Uterus (tissue), 2 donors: ENCODE data around the gene HPCA.

ENCODE experiments used
- POLR2A ChIP-seq, 2 donors: fragments of 450-650 bp; IDR thresholded peaks; one replicate each; pipeline ENCODE4 v1.6.1; 2016; ENCODE audit warnings: antibody characterized with exemption in 2 of 2, mild to moderate bottlenecking in 1 of 2, moderate library complexity in 1 of 2
- TF ChIP-seq, protein P1 (sequence below), 4 experiments: fragments of 200-600 bp in 2 of 4; fragments of 450-650 bp in 2 of 4; sonication (generic) in 2 of 4; IDR thresholded peaks; one replicate each; pipeline ENCODE4 v1.5.1; 2016 to 2019; ENCODE audit warnings: antibody characterized with exemption in 4 of 4, mild to moderate bottlenecking in 2 of 4, moderate library complexity in 1 of 4

DNA sequence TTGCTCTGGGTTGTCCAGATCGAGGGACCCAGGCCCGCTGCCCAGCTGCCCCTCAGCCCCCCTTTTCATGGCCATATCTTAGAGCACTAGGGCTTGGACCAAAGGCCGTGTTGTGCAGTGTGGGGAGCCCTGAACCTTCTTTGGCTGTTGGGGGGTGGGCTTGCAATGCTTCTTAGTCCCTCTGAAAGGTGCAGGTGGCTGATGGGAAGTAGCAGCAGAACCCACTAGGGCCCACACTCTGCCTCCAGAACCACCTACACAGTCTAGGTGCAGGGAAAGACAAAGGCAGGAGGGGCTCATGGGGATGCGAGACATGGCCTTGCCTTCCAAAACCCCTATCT lies 2.3 kb upstream of the HPCA start:
- TF ChIP-seq POLR2A (IDR thresholded peaks at IDR 0.05) = no peak
- TF ChIP-seq, protein P1, sequence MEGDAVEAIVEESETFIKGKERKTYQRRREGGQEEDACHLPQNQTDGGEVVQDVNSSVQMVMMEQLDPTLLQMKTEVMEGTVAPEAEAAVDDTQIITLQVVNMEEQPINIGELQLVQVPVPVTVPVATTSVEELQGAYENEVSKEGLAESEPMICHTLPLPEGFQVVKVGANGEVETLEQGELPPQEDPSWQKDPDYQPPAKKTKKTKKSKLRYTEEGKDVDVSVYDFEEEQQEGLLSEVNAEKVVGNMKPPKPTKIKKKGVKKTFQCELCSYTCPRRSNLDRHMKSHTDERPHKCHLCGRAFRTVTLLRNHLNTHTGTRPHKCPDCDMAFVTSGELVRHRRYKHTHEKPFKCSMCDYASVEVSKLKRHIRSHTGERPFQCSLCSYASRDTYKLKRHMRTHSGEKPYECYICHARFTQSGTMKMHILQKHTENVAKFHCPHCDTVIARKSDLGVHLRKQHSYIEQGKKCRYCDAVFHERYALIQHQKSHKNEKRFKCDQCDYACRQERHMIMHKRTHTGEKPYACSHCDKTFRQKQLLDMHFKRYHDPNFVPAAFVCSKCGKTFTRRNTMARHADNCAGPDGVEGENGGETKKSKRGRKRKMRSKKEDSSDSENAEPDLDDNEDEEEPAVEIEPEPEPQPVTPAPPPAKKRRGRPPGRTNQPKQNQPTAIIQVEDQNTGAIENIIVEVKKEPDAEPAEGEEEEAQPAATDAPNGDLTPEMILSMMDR (IDR thresholded peaks at IDR 0.05) = no peak
